Prostate gland (tissue), 2 donors: ENCODE measurements around the gene GAMT.

Experiments used
- POLR2A ChIP-seq: fragments of 450-650 bp; IDR thresholded peaks from one replicate; pipeline ENCODE4 v1.6.1; 2016; ENCODE audit warnings: antibody characterized with exemption, mild to moderate bottlenecking
- TF ChIP-seq, protein P1 (sequence below), 4 experiments: fragments of 200-600 bp in 2 of 4; fragments of 450-650 bp in 2 of 4; sonication (generic) in 2 of 4; IDR thresholded peaks; 1 replicate in 3 of 4; 2 replicates in 1 of 4; pipeline ENCODE4 v1.5.1; 2016 to 2019; ENCODE audit warnings: antibody characterized with exemption in 4 of 4, mild to moderate bottlenecking in 2 of 4, moderate library complexity in 2 of 4

DNA sequence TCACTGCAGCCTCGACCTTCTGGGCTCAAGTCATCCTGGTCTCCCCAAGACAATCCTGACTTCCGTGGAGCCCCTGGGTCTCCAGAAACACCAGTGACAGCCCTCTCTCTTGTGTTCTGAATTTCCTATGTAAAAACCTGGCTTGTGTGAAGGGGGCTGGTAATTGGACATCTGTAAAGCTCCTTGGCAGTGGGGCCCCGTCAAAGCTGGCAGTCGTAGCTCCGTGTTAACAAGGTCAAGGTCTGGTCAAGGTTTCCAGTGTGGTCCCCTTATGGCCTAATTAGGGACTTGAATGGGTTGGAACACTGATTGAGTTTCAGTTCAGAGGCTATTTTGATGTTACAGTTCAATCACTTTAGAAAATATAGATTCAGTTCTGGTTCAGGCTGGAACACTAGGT is 50.5 kb downstream of the GAMT start:
- TF ChIP-seq, protein P1, sequence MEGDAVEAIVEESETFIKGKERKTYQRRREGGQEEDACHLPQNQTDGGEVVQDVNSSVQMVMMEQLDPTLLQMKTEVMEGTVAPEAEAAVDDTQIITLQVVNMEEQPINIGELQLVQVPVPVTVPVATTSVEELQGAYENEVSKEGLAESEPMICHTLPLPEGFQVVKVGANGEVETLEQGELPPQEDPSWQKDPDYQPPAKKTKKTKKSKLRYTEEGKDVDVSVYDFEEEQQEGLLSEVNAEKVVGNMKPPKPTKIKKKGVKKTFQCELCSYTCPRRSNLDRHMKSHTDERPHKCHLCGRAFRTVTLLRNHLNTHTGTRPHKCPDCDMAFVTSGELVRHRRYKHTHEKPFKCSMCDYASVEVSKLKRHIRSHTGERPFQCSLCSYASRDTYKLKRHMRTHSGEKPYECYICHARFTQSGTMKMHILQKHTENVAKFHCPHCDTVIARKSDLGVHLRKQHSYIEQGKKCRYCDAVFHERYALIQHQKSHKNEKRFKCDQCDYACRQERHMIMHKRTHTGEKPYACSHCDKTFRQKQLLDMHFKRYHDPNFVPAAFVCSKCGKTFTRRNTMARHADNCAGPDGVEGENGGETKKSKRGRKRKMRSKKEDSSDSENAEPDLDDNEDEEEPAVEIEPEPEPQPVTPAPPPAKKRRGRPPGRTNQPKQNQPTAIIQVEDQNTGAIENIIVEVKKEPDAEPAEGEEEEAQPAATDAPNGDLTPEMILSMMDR (IDR thresholded peaks at IDR 0.05), result no peak
- no peak for TF ChIP-seq POLR2A
